Activated CD4-positive, alpha-beta T cell treated with anti-CD3 and anti-CD28 coated beads for 1 hour (primary cell): ENCODE data around the gene TRAPPC10.
"Not testable (repeated sequence)": the region's sequence is repeated elsewhere in the genome, so short reads cannot be mapped to it uniquely, and the experiment has no call there.

Experiments used
- DNase-seq: peaks from one replicate; pipeline ENCODE4 v3.0.0-alpha.2; 2020

TRAPPC10 gene

GRCh38 chr21:44153214-44153888 lies 141.2 kb downstream of the TRAPPC10 start:
- DNase-seq = not testable (repeated sequence)

GRCh38 chr21:44153889-44154228 lies 141.8 kb downstream of the TRAPPC10 start:
- DNase-seq = peak; percentile 14

- not testable (repeated sequence) for DNase-seq
These were observed 142.7 kb downstream of the TRAPPC10 start for GRCh38 chr21:44154816-44155230.

- DNase-seq = not testable (repeated sequence)
These were observed 143.3 kb downstream of the TRAPPC10 start for GRCh38 chr21:44155231-44155993.

GRCh38 chr21:44155994-44156380 lies 143.9 kb downstream of the TRAPPC10 start:
- DNase-seq = not testable (repeated sequence)
